DMS53 treated with DMSO at 0.1 percent for 48 hours (cell line): ENCODE measurements around the gene DSCAM.
A peak's percentile ranks its signal among the peaks of the same experiment; 100 is the strongest.

Experiments
- DNase-seq: peaks from one replicate; lab custom pipeline; 2025; ENCODE audit not compliant: unreplicated experiment; lab: John Stamatoyannopoulos, UW

DSCAM gene

DNA sequence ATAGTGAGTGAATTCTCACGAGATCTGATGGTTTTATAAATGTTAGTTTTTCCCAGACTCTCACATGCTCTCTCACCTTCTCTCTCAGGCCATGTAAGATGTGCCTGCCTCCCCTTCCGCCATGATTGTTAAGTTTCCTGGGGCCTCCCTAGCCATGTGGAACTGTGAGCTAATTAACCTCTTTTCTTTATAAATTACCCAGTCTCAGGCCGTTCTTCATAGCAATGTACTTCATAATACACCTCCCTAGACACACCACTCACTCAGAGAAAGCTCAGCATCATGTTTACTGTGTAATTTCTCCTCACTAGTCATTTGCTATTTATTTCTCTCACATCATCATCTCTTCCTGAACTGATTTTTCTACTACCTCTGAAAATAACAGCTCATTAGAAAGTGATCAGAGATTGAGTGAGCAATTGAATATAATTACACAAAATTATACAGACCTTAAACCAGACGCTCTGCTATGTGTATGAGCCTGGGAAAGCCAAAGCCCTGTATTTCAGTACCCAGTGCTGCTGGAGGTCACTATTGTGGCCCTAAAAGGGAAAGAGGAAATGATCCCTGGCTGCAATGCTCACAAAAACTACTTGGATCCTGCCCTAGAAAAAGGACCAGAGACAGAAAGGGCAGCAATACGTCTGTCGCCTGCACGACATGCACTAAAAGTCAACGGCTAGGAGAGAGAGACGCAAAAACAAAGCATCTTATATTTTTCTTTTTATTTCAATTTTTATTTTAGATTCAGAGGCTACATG, 284.5 kb downstream of the DSCAM start:
- DNase-seq = no peak

DNA sequence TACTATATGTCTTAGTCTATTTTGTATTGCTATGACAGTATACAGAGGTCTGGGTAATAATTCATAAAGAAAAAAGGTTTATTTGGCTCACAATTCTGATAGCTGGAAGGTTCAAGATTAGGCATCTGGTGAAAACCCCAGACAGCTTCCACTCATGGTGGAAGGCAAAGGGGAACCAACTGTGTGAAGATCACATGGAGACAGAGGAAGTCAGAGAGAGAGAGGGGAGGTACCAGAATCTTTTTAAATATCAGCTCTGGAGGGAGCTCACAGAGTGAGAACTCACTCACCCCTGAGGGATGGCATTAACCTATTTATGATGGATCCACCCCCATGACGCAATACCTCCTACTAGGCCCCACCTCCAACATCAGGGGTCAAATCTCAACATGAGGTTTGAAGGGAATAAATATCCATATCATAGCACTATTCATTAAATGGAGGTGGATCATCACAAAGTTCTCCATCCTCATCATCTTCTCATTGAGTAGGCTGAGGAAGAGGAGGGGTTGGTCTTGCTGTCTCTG, 290.5 kb downstream of the DSCAM start:
- DNase-seq = no peak

DNA sequence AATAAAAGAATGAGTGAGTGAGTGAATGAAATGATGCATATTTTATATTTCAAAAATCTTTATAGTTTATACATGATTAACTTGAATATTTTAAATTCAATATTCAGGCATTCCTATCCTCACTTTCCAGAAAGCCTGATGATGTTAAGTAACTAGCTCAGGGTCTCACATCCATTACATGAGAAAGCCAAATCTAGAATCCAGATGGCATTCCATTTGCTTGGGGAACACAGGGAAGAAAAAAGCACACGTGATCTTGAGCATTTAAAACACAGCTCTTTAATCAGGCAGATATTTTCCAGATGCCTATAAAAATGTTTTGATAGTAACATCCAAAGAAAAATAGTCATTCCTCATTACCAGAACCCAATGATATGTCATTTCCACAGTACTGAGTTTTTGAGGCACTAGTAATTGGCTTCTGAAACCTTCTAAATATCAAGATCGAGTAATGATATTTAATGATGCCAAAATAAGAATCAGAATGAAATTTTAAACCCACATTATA, 291.9 kb downstream of the DSCAM start:
- no peak for DNase-seq

DNA sequence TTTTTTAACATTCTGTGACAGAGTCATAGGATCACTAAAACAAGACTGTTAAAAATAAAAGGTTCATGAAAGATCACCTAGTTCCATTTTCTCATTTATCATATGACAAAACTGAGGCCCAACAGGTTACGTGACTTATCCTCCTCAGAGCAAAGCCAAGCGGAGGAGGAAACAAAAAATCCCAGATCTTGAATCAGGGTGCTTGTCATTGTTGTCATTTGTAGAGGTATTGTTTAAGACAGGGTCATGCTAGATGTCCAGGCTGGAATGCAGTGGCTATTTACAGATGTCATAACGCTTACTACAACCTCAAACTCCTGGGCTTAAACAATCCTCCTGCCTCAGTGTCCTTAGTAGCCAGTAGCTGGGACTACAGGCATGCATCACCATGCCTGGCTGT, 293.2 kb downstream of the DSCAM start:
- DNase-seq = no peak

DNA sequence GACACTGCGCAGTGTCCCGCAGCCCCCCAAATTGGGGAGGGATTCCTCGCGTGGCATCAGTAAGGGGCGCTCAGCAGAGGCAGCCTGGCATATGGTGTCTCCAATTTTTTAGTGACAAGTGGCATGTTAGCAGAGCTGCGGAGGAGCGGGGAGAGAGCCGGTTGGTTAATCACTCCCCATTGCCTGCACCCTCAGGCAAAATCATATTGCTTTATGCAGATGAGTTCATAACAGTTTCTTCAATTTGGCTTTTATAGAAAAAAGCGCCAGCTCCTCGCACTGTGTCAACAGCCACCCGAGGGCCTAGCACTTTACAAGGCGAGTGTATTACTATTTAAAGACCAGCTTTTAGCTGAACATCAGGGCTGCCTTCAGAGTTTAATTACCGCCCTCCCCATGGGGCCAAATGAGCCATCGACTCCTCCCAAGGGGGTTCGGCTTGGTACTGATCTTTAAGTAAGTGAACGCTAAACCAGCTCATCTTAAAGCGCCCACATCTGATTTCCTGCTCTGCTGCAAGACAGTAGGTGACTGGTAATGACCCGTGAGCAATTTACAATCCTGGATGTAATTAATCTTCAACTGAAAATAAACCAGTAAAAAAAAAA, 298.9 kb downstream of the DSCAM start:
- DNase-seq = no peak

DNA sequence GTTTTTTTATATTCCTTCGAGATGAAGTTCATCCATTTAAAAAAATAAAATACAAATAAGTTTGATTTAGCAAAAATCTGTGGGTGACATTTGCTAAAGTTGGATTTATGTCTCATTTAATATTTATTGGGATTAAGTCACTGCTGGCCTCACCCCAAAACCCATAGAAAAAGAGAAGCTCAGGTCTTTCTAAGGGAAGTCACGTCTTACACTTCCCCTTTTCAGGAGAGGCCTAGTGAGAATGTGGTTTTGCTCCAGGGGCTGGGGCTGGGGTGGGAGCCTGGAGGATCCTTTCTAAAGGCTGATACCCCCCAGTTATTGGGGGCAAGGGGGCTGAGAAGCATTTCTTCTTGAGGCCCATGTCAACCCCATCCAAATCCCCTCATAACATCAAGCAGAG, 300.3 kb downstream of the DSCAM start:
- DNase-seq = no peak

DNA sequence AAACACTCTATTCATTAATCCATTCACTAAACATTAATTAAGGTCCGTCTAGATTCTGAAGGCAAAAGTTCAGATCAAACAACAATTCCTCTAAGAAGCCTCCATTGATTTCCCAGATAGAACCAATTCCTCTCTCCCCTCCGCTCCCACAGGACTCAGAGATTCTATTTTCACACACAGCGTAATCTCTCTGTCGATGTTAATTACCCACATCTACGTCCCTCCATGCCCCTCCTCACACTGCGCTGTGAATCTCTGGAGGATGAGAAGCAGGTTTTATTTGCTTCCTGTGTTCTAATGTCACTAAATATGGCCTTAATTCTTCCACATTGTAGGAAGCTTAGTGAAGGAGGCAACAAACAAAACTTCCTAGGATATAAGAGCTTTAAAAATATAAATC, 306.7 kb downstream of the DSCAM start:
- DNase-seq = no peak

DNA sequence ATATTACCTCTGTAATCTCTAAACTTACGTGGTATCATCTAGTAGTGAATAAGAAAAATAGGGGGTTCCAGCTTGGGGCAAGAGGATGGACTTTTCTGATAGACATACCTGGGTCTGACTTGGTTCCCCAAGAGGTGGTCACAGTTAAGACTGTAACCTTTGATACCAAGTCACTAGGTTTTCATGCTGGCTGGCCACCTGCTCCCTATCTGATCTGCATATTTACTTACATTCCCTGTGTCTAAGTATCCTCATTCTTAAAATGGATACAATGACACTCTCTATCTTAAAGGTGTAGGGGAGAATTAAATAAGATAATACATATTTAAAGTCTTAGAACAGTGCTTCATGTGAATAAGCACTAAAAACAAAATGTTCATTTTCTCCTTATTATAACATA, 312.1 kb downstream of the DSCAM start:
- no peak for DNase-seq

DNA sequence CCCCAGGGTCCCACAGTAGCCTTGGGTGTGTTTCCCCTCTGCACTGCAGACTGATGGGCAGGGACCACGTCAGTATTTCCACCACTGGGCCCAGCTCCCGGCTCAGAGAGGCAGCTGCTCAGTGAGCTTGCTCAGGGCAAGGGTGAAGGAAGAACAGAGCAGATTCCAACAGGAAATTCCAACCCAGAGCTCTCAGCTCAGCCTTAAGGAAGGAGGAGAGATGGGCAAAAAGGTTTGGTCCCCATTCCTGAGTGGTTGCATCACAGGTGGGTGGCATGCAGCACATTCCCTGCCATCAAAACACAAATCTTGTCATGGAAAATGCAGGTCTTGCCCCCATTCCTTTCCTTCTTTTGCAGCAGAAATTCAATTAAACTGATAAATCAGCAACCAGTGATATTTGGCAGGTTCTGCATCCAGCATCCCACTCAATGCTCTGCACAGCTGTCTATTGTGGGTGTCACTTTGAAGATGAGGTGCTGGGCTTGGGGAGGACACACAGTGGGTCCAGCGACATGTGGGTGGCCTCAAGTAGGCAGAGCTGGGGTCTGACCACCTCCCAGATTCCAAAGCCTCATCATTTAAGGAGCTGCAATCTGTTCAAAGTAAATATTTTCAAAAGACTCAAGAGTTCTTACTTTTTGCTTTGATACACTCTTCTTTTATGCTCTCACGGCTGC, 315.4 kb downstream of the DSCAM start:
- no peak for DNase-seq

DNA sequence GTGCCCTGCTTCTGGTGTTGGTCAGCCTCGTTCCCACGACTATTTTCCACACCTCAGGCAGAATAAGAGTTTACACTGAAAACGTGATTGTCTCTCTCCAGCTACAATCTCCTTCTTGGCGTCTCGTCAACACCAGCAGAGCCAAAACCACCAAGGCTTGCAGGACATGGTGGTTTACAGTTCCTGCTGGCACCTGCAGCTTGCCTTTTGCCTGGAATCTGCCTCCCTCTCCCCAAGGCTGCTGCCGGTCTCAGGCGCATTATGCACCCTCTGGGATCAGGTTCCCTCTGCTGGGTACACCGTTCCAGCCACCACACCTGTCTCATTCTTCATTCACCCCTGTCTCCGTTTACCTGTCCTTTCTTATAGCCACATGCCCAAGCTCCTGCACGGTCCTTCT, 315.9 kb downstream of the DSCAM start:
- no peak for DNase-seq

DNA sequence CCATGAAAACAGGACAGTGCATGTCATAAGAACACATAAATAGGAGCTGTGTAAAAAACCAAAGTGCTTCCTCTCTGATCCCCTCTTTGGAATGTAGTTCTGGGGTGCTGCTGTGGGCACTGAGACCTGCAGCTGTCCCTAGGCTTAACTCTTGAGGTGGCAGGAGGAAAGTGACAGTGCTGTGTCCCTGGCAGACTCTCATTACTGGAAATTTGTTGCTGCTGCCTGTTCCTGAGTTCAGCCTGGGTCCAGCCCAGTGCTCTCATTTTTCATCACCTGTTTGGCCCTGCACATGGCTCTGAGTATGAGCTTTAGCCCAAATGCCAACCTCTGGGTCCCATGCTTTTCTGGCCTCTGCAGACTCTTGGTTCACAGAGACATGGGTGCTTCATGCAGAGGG, 329.3 kb downstream of the DSCAM start:
- no peak for DNase-seq

DNA sequence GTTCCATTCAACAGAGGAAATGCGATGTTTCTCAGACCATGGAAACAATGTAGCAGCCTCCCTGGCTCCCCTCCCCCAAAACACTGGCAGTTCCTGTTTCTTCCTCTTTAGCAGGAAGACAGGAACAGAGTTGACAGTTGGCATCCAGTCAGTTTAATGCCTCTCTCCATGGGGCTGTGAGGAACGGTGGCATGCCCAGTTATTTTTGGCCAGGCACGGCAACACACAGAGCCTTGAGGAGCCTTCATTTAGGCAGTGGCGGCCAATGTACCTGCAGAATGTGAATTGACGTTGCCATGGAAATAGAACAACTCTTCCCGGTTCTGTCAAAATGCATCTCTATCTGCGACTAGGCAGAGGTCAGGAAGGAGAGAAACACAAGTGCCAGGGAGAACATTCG, 330.6 kb downstream of the DSCAM start:
- DNase-seq = no peak

DNA sequence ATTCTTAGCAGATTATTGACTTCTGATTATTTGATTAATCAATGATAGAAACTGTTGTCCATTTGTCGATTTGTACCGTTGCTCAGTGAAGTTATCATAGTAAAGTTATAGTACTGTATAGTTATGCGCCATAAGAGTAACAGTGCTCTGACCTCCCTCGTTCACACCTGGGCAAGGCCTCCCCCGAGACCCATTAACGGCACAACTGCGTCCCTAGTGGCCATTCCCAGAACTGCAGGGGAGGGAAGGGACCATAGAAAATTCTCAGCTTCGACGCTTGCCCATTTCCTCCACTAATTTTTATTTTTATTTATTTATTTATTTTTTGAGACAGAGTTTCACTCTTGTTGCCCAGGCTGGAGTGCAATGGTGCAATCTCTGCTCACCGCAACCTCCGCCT, 334.4 kb downstream of the DSCAM start:
- DNase-seq = no peak

DNA sequence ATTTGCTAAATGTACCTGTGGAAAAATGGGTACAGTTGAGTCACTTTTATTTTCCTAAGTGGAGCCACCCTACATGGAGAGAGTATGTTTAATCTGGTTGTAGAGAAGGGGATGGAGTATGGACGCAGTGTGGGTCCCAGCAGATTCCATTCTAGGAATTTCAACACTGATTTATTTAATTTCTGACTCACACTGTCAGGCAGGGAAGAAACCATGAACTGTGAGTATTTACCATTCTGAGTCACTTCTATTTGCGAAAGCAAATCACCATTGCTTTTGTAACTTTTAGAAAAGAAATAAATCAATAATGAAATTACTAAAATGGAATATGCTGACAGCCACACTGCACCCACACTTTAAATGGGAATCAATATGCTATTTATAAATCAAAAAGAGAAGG, 339.0 kb downstream of the DSCAM start:
- peak; percentile 40 for DNase-seq

DNA sequence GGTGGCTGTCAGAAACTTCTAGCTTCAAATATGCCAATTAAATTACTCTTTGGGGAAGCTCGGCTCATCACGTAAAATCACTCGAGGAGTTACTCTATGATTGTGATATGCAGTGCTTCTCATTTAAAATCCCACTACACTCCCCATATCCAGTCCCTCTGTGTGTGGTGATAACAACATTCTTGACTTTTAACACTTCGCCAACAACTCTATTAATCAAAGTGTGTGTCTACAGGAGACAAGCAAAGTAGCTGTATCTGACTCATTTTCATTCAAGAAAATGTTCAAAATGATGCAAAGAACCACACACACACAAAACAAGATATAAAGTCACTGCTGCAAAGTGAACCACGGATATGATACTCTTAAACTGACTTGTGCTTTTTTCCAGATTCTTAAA, 341.3 kb downstream of the DSCAM start:
- no peak for DNase-seq

DNA sequence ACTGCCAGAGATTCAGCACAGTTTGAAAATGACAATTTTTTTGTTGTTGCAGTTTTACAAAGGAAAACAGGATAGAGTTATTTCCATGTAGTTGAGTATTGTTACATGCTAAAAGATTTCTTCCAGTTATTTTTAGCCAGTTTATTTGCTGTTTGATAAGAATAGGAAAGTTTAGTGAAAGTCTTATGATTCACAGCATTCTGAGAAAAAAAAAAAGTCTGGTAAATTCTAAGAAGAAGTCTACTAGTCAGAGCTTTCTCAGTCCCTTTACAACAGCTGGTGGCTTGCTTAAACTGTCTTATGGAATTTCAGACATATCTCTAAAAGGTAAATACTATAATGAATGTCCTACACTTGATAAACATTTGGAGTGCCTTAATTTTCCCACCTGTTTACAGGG, 341.7 kb downstream of the DSCAM start:
- DNase-seq = no peak

DNA sequence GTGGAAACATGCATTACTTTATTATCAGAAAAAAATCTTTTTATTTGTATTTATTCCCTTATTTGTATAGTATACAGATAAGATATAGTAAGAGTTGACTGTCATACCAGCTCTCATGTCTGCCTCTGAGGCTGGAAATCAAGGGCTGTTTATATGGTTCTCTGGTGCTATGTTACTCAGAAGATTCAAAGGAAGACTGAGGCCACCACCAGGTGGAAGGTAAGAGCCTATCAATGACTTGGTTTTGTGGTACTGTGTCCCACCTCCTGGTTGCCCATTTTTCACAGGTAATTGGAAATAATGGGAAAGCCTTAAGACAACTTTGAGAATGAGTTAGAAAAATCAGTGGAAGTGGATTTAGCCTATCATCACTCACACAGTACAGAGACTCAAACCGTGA, 342.1 kb downstream of the DSCAM start:
- DNase-seq = no peak

DNA sequence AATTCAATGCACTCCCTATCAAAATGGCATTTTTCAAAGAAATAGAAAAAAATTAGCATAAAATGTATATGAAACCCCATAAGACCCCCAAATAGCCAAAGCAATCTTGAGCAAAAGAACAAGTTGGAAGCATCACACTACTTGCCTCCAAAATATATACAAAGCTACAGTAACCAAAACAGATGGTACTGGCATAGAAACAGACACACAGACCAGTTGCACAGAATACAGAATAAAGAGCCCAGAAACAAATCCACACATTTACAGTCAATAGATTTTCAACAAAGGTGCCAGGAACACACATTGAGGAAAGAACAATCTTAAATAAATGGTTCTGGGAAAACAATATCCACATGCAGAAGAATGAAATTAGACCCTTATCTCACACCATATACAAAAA, 350.8 kb downstream of the DSCAM start:
- DNase-seq = no peak

DNA sequence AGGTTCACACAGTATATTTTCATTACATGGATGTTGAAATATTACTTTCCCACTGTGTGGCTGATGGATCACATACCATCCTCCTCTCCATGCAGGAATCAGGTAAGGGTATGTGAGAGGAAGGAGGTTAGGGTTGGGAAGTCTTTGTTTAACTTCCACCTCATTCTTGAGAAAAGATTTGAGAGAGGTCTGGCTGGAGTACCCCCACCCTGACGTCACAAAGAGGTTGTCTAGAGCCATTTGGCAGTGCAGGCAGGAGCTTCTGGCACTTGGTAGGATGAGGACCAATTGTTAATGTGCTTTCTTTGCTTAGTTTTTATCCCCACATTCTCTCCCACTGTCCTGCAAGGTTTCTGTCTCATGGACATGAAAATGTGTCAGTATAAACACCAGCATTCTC, 356.6 kb downstream of the DSCAM start:
- DNase-seq = no peak

DNA sequence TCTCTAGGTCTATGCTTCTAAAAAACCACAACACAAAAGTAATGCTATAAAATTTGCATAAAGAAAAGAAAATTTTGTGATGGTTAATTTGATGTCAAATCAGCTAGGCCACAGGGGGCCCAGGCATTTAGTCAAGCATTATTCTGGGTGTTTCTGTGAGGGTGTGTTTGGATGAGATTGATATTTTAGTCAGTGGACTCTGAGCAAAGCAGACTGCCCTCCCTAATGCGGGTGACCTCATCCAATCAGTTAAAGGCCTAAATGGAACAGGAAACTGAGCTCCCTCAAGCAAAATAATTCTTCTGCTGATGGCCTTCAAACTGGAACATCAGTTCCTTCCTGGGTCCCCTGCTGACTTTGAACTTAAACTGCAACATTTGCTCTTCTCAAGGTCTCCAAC, 358.0 kb downstream of the DSCAM start:
- DNase-seq = no peak

DNA sequence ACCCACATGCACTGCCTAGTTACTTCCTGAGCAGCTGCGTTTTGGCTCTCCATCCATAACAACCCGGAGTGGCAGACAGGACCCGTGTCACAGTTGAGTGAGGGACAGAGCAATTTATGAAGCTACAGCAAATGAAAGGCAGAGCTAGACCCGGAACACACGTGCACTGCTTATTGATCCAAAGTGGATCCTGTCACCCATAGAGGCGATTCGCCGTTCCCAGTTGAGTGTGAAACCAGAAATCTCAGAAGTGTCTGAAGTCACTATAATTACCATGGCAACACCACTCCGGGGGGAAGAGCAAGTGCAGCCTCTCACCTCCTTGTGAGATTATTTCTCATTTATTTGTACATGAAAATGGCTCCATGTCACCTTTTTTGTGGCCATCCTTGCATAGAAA, 365.2 kb downstream of the DSCAM start:
- DNase-seq = no peak

DNA sequence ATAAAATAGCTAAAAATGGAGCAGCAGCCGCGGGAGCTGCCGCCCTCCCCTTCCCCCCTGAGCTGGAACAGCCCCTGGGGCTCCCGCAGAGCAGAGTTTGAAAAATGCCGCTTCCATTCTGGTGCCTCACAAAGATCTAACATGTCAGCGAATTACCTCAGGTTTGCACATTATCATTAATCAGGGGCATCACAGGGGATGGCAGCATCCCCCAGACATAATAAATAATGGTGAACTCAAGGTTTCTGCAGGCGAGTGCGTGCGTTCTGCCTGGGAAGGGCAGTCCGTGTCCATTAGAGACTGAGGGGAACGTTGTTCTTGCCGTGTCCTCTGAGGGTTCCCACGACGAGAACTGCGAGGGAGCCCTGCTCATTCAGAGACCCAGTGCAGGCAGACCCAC, 372.4 kb downstream of the DSCAM start:
- no peak for DNase-seq
